Neuronal stem cell (in vitro differentiated cells): Measurements from ENCODE around the gene SCMH1.

Source experiments
- DNase-seq: peaks from one replicate; pipeline ENCODE4 v3.0.0-alpha.2; 2013; ENCODE audit warnings: low spot score
- H2AFZ ChIP-seq: one replicate; pipeline ENCODE4 v1.6.1; 2013; ENCODE audit warnings: mild to moderate bottlenecking, low read length, inconsistent platforms
- H2AK5ac ChIP-seq: 2 replicates; pipeline ENCODE4 v1.6.1; 2013; ENCODE audit warnings: low read depth, mild to moderate bottlenecking, inconsistent platforms, low read length, moderate library complexity, mixed read lengths
- H2BK120ac ChIP-seq: 2 replicates; pipeline ENCODE4 v1.6.1; 2013; ENCODE audit warnings: low read depth, mild to moderate bottlenecking, inconsistent platforms, low read length, moderate library complexity, mixed read lengths
- H2BK12ac ChIP-seq: one replicate; pipeline ENCODE4 v1.6.1; 2013; ENCODE audit warnings: low read length, inconsistent platforms
- H2BK15ac ChIP-seq: 2 replicates; pipeline ENCODE4 v1.6.1; 2013; ENCODE audit warnings: mild to moderate bottlenecking, low read length, inconsistent platforms, mixed read lengths
- H2BK5ac ChIP-seq: one replicate; pipeline ENCODE4 v1.6.1; 2013; ENCODE audit warnings: inconsistent platforms, mild to moderate bottlenecking, low read length, moderate library complexity
- H3K14ac ChIP-seq: one replicate; pipeline ENCODE4 v1.6.1; 2013; ENCODE audit warnings: low read length, inconsistent platforms
- H3K18ac ChIP-seq: 2 replicates; pipeline ENCODE4 v1.6.1; 2013; ENCODE audit warnings: low read length, inconsistent platforms
- H3K23ac ChIP-seq: 2 replicates; pipeline ENCODE4 v1.6.1; 2013; ENCODE audit warnings: low read depth, mild to moderate bottlenecking, mixed read lengths, low read length, inconsistent platforms; ENCODE audit not compliant: poor library complexity
- H3K27ac ChIP-seq: replicated peaks from 3 replicates; pipeline ENCODE4 v1.5.1; 2013; ENCODE audit warnings: low read length, inconsistent platforms
- H3K27me3 ChIP-seq, 3 experiments: 2 replicates each; pipeline ENCODE4 v1.6.1; 2013; ENCODE audit warnings: low read length in 3 of 3, mild to moderate bottlenecking in 2 of 3, inconsistent platforms in 1 of 3, low read depth in 1 of 3, mixed read lengths in 1 of 3, moderate library complexity in 1 of 3; ENCODE audit not compliant: control insufficient read depth in 3 of 3, insufficient read depth in 3 of 3
- H3K36me3 ChIP-seq, 2 donors: replicated peaks in 1 of 2; 2 replicates each; pipeline ENCODE4 v1.6.1; 2013; ENCODE audit warnings: low read length in 2 of 2; ENCODE audit not compliant: control insufficient read depth in 2 of 2, insufficient read depth in 2 of 2
- H3K4ac ChIP-seq: 2 replicates; pipeline ENCODE4 v1.6.1; 2013; ENCODE audit warnings: inconsistent platforms, mild to moderate bottlenecking, low read length, moderate library complexity
- H3K4me1 ChIP-seq, 2 donors: 1 replicate in 1 of 2; 2 replicates in 1 of 2; pipeline ENCODE4 v1.6.1; 2013; ENCODE audit warnings: low read length in 2 of 2, low read depth in 1 of 2; ENCODE audit not compliant: control insufficient read depth in 2 of 2, insufficient read depth in 1 of 2
- H3K4me2 ChIP-seq: one replicate; pipeline ENCODE4 v1.6.1; 2013; ENCODE audit warnings: mild to moderate bottlenecking, low read length, inconsistent platforms; ENCODE audit not compliant: insufficient read depth, poor library complexity, severe bottlenecking
- H3K4me3 ChIP-seq, 2 donors: 2 replicates each; pipeline ENCODE4 v1.5.1; 2013; ENCODE audit warnings: low read length in 2 of 2, mild to moderate bottlenecking in 2 of 2, inconsistent platforms in 1 of 2, moderate library complexity in 1 of 2
- H3K79me1 ChIP-seq: one replicate; pipeline ENCODE4 v1.6.1; 2013; ENCODE audit warnings: low read depth, mild to moderate bottlenecking, inconsistent platforms, low read length, moderate library complexity
- H3K9ac ChIP-seq: one replicate; pipeline ENCODE4 v1.6.1; 2013; ENCODE audit warnings: mild to moderate bottlenecking, low read depth, low read length, inconsistent platforms; ENCODE audit not compliant: poor library complexity
- H3K9me3 ChIP-seq, 2 donors: replicated peaks in 1 of 2; 2 replicates each; pipeline versions ENCODE3 to v1.6.1; 2013; ENCODE audit warnings: low read length in 2 of 2, mild to moderate bottlenecking in 2 of 2, inconsistent platforms in 1 of 2, low read depth in 1 of 2, mixed read lengths in 1 of 2, moderate library complexity in 1 of 2; ENCODE audit not compliant: control insufficient read depth in 2 of 2, insufficient read depth in 1 of 2
- H4K8ac ChIP-seq: one replicate; pipeline ENCODE4 v1.6.1; 2013; ENCODE audit warnings: low read depth, mild to moderate bottlenecking, inconsistent platforms, low read length, moderate library complexity
- H4K91ac ChIP-seq: one replicate; pipeline ENCODE4 v1.6.1; 2013; ENCODE audit warnings: low read length, low read depth, mild to moderate bottlenecking, inconsistent platforms; ENCODE audit not compliant: poor library complexity
- WGBS, 2 donors: extraction: QIAGEN DNeasy Blood & Tissue Kit; methylation state at CpG; one replicate each; pipeline ENCODE4 v1.1.7; 2013; ENCODE audit warnings: missing lambda C conversion rate in 2 of 2, mixed read lengths in 1 of 2; ENCODE audit not compliant: insufficient read length in 2 of 2, insufficient replicate concordance in 1 of 2; ENCODE audit errors: extremely low coverage in 2 of 2; 5-methylcytosine and 5-hydroxymethylcytosine counted together

SCMH1 gene

DNA sequence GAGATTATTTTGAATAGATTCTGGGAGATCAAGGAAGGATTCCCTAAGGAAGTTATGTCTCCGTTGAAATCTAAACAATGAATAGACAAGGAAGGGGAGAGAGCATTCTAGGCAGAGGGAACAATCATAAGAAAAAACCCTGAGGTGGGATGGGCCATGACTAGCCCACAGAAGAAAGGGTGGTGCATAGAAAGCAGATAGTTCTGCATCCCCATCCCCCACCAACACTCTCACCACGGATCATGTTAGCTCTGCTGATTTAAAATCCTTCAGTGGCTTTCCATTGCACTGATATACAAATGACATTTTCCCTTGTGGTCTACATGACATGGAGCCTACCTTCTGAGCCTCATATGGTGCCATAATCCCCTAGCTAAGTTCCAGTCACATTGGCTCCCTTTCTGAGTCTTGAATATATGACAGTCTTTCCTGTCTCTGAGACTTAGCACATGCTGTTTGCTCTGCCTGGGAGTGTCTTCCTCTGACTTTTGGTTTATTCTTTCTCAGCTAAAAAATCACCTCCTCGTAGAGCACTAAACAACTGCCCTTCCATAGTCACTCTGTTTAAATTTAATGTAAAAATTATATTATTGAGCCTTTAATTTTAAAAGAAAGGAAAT, 15.2 kb downstream of the SCMH1 start:
- Histone ChIP-seq H2AK5ac (no peak overlapping the region), H4K8ac (no peak overlapping the region), H4K91ac (no peak overlapping the region), H3K9ac (no peak overlapping the region), H3K4me2 (no peak overlapping the region), H3K14ac (no peak overlapping the region), H3K4me1 (peaks cover 4 to 6% of the 10 kb centered on the region in 2 donors), H3K18ac (no peak overlapping the region), H3K27ac (no peak overlapping the region), H3K27me3 (no peaks in the 10 kb centered on the region), H3K36me3 (peaks cover 0 to 2% of the 10 kb centered on the region in 2 donors), H2BK15ac (no peak overlapping the region), H3K23ac (no peak overlapping the region), H3K4me3 (no peak overlapping the region), H3K4ac (no peak overlapping the region), H3K9me3 (no peaks in the 10 kb centered on the region), H2BK5ac (no peak overlapping the region), H2AFZ (no peak overlapping the region), H2BK12ac (no peak overlapping the region), H3K79me1 (peaks cover 6% of the 10 kb centered on the region), H2BK120ac (no peak overlapping the region)
- no CpG with 5 or more reads among the region's 3 CpGs for WGBS, 2 donors
- DNase-seq, result no peak

DNA sequence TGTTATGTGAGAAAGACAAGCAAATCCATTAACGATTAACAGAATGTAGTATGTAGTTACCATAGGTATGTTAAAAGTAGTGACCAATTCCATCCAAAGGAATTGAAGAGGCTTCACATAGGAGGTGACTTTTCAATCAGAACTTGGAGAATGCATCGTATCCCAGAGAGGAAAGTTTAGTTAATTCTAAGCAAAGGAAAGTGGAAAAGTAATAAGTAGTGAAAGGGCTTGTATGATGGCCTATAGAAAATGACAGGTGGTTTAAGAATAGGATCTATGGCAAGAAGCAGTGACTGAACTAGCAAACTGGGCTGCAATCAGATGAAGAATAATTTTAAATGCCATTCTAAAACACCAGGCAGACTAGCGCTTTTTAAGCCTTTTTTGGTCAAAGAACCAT, 16.6 kb downstream of the SCMH1 start:
- WGBS, 2 donors, result no CpG with 5 or more reads among the region's 3 CpGs
- no peak for DNase-seq

DNA sequence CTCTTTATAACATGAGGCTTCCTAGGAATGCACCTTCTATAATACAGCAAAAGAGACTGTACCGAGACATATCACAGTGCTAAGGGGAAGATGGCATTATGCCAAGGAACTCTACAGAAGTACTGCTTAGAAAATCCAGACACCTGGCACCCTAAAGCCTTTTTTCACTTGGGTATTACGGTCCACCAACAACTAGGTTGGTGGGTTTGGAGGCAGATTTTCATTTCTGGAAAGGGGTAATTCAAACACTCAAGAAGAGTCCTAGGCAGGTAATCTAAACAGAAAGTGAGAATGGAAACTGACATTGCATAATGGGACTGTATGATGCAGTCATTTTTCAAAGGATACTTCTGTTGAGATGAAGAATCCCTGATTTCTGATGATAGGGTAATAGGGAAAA, 19.6 kb downstream of the SCMH1 start:
- Histone ChIP-seq H2BK5ac (no peak overlapping the region), H3K27me3 (no peaks in the 10 kb centered on the region), H3K9ac (no peak overlapping the region), H3K4ac (no peak overlapping the region), H2BK120ac (no peak overlapping the region), H3K36me3 (peaks cover 3 to 24% of the 10 kb centered on the region in 2 donors), H2BK15ac (no peak overlapping the region), H3K4me1 (peaks cover 4 to 6% of the 10 kb centered on the region in 2 donors), H3K27ac (no peak overlapping the region), H2AK5ac (no peak overlapping the region), H3K14ac (no peak overlapping the region), H3K4me2 (no peak overlapping the region), H2BK12ac (no peak overlapping the region), H3K23ac (no peak overlapping the region), H3K18ac (no peak overlapping the region), H2AFZ (no peak overlapping the region), H4K8ac (no peak overlapping the region), H3K79me1 (peaks cover 2% of the 10 kb centered on the region), H4K91ac (no peak overlapping the region), H3K4me3 (no peak overlapping the region), H3K9me3 (peaks cover 3 to 21% of the 10 kb centered on the region in 2 donors)
- no peak for DNase-seq
- no CpG with 5 or more reads among the region's 2 CpGs for WGBS, 2 donors

More for the DNA sequence above, 16.6 kb downstream of the SCMH1 start:
- Histone ChIP-seq H4K8ac (no peak overlapping the region), H2AFZ (no peak overlapping the region), H3K4me3 (no peak overlapping the region), H2BK120ac (no peak overlapping the region), H2BK15ac (no peak overlapping the region), H2BK12ac (no peak overlapping the region), H3K23ac (no peak overlapping the region), H3K18ac (no peak overlapping the region), H3K36me3 (peaks cover 0 to 8% of the 10 kb centered on the region in 2 donors), H3K9me3 (peaks cover 0 to 5% of the 10 kb centered on the region in 2 donors), H2BK5ac (no peak overlapping the region), H3K14ac (no peak overlapping the region), H3K4me2 (no peak overlapping the region), H4K91ac (no peak overlapping the region), H3K79me1 (peaks cover 6% of the 10 kb centered on the region), H2AK5ac (no peak overlapping the region), H3K27ac (no peak overlapping the region), H3K4me1 (peaks cover 4 to 6% of the 10 kb centered on the region in 2 donors), H3K9ac (no peak overlapping the region), H3K27me3 (no peaks in the 10 kb centered on the region), H3K4ac (no peak overlapping the region)

DNA sequence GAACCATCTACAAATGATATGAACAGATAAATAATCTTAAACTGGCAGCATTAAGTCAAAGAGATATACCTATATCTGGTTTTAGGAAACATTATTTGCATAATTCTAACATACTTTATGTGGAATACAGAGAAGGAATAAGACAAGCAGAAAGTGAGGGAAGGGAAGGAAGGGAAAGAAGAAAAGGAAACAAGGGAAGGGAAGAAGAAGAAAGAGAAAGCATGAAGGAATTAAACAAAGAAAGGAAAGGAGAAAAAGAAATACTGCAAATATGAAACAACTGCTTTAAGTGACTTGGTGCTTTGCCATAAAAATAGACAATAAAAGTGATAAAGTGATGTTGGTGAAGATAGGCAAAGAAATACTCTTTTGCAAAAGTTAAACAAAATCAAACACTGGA, 20.1 kb downstream of the SCMH1 start:
- H3K4me2 ChIP-seq, result no peak overlapping the region
- H3K79me1 ChIP-seq, result peaks cover 2% of the 10 kb centered on the region
- no peak overlapping the region for H2BK12ac ChIP-seq
- no peak overlapping the region for H3K4ac ChIP-seq
- no peaks in the 10 kb centered on the region for H3K27me3 ChIP-seq
- H4K91ac ChIP-seq, result no peak overlapping the region
- no peak overlapping the region for H3K18ac ChIP-seq
- no peak overlapping the region for H2BK15ac ChIP-seq
- H3K4me3 ChIP-seq, result no peak overlapping the region
- peaks cover 3 to 4% of the 10 kb centered on the region in 2 donors for H3K4me1 ChIP-seq
- no peak overlapping the region for H3K27ac ChIP-seq
- H2BK5ac ChIP-seq, result no peak overlapping the region
- H3K36me3 ChIP-seq, result peaks cover 3 to 24% of the 10 kb centered on the region in 2 donors
- no peak overlapping the region for H3K23ac ChIP-seq
- no peak overlapping the region for H2BK120ac ChIP-seq
- H4K8ac ChIP-seq, result no peak overlapping the region
- H2AK5ac ChIP-seq, result no peak overlapping the region
- no peak overlapping the region for H3K9ac ChIP-seq
- no peak overlapping the region for H2AFZ ChIP-seq
- H3K14ac ChIP-seq, result no peak overlapping the region
- DNase-seq, result no peak
- peaks cover 3 to 21% of the 10 kb centered on the region in 2 donors for H3K9me3 ChIP-seq
